NCI-H1694 treated with DMSO at 0.1 percent for 48 hours (cell line): ENCODE measurements around the gene ATP2C2.
"Not testable (repeated sequence)": the region's sequence is repeated elsewhere in the genome, so short reads cannot be mapped to it uniquely, and the experiment has no call there.

Experiments
- DNase-seq: peaks from one replicate; lab custom pipeline; 2025; lab: John Stamatoyannopoulos, UW

The ATP2C2 gene

DNA sequence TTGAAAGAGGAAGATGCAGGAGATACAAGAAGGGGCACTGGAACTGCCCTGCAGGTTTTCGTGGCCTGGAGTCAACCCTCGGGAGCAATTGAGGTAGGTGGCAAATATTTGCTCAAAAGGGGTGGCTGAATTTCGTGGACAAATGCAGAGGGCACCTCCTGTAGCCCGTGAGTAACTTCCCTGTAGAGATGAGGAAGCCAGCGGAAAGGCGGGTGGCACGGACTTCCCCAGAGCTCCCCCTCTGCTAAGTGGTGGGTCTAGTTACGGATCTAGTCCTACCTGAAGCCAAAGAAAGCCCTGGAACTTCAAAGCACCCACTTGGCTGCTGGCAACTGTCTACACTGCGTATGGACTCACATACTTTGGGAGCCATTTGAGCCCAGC is 1.0 kb upstream of the ATP2C2 start:
- no peak for DNase-seq

DNA sequence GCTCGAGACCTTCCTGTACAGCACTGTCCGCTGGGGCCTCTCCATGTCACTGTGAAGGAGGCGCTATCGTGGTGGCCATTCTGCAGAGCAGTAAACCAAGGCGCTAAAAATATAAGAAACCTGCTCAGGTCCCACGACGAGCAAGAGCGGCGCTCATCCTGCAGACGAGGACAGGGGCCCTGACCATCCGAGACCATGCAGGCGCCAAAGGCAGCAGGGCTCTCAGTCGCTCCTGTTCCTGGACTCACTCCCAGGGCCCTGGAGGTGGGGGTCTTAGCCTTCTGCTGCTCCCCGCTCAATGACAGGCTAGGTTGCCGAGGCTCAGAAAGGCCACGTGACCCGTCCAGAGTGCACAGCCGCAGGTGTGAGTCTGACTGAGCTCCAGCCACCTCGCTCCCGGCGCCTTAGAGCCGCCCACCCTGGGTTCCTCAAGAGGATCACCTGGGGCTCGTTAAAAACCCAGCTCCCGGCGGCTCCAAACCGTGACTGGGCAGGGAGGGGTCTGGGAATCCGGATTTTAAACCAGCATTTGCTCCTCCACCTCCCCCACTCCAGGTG is 509 bp upstream of the ATP2C2 start:
- no peak for DNase-seq

DNA sequence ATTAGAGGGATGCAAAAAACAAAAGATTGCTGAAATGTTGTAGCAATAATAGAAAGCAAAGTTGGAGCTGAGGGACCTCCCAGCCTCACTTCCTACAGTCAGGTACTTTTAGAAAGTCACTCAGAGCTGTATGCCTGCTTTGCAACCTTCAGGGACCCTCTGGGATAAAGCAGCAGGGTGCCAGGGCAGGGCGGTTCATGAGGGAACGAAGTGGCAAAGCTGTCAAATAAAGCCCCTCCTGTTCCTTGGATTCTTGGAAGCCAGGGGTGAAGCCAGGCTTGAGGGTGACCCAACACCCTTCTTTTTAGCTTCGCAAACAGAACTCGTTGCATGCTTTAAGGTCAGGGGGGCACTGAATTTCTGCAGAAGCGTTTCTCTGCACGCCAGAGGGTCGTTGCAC is 767 bp downstream of the ATP2C2 start:
- no peak for DNase-seq

DNA sequence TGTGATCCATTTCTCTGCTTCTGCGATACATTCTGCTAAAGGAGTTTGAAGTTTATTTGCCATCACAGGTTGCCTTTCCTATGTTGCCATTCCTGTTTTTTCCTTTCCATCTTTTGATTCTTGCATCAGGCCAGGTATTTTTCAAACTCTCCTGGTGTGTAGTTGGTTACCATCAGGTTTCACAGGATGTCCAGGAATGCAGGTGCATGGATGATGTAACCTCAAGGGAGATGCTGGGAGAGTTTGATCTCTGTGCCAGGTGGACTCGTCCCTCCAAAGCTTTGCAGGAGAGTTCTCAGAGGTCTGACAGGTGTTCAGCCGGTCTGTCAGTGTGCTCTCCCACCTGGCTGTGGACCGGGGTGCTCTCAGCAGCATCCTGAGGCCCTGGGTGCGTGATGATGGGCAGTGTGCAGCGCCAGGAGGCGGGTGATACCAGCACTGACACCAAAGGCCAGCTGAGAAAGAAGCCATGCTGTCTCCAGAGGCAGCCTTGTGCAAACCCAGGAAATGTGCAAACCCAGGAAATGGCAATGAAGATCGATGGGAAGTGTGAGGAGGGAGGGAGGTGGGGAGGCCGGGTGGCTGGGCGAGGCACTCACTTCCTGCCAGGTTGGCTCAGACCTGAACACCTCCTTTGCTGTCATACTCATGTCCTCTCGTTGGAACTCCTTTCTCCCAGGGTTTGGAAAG is 1.7 kb downstream of the ATP2C2 start:
- DNase-seq: no peak

DNA sequence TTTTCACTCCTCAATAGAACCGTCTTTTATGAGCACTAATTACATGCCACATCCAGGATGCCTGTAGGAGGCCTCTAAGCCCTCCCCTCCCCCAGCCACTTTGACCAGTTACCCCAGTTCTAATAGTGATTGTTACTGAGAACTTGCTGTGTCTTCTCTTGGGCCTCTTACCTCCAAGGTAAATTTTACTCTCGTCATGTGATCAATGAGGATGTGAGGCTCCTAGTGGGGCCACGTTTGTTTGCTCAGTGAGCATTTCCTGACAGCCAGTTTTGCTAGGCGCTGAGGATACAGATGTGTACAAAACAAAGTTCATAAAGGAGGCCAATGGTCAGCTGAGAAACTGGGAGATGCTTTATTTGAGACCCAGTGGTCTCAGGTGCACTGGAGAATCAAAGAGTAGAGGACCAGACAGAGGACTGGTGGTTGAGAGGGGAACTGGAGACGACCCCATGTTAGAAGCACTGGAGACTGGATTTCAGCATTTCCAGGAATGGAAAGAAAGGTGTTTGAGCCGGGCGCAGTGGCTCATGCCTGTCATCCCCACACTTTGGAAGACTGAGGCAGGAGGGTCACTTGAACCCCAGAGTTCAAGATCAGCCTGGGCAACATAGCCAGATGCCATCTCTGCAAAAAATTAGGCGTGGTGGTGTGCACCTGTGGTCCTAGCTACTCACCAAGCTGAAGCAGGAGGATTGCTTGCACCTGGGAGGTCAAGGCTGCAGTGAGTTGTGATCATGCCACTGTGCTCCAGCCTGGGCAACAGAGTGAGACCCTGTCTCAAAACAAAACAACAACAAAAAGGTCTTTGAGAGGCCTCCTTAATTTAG is 2.6 kb downstream of the ATP2C2 start:
- no peak for DNase-seq

DNA sequence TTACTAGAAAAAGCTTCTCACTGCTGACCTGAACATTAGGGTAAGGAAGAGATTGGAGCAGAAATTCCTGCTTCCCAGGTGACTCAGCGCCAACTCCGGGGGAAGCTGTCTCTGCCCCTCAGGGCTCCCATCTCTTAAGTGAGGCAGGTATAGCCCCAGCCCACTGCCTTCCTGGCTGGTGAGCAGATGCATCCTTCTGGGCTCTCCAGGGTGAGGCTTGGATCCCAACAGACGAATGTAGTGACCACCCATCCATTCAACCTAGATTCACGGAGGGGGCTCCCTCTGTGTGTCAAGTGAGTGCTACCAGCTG is 3.2 kb downstream of the ATP2C2 start:
- DNase-seq: no peak

DNA sequence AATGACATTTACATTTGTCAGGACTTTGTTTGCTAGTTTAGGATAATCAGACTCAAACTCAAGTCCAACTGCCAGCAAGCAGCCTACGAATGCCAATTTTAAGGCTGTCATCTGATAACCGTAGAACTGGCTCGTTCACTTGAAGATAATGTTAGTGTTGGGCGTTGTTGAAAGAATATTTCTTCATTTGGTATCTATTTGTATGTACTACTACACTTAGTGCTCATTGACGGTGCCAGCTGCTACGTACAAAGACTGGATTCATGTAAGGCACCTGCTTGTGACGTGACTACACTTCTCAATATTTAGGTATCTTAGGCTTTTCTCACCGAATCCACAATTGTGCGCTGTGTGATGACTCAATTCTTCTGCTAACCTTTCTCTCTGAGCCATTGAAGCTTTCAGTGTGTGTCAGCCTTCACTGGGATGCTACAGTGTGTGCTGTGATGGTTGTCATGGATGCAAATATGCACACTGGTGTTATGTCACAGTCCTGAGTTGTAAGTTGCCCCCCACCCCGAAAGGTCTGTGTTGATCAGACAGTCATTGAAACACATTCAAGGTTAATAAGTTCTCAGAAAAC is 5.7 kb downstream of the ATP2C2 start:
- no peak for DNase-seq

DNA sequence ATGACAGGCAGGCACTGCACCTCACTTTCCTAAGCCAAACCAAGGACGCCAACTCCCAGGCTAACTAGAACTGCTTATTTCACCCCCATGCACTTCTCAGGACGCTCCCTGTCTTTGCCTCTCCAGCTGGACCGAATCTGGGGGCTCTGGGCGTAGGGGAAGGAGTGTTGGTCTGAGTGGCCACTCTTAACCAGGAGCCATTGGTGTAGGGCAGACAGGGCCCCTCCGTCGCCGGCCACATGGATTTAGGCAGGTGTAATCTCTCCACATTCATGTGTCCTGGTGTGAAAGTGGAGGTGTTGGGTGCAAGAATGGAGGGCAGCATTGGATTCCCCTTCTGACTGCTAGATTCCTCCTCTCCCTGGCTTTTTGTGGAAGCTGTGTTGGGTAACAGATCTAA is 9.8 kb downstream of the ATP2C2 start:
- no peak for DNase-seq

DNA sequence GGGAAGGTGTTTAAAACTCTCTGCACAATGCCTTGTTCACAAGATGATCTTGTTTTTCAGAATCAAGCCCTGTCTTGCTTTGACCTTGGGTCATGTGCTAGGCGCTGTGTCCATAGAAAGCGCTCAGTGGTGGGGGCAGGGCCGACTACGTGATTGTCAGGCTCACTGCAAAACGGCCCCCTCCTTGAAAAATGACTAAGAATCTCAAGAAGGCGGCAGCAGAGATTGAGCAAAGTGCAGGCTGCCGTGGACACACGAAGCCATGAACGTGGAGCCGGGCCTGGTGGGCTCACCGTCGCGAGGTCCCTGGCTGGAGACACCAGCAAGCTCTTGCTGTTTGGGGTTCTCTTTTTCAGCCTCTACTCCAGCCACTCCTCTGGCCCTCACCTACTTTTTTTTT is 10.2 kb downstream of the ATP2C2 start:
- DNase-seq: no peak

DNA sequence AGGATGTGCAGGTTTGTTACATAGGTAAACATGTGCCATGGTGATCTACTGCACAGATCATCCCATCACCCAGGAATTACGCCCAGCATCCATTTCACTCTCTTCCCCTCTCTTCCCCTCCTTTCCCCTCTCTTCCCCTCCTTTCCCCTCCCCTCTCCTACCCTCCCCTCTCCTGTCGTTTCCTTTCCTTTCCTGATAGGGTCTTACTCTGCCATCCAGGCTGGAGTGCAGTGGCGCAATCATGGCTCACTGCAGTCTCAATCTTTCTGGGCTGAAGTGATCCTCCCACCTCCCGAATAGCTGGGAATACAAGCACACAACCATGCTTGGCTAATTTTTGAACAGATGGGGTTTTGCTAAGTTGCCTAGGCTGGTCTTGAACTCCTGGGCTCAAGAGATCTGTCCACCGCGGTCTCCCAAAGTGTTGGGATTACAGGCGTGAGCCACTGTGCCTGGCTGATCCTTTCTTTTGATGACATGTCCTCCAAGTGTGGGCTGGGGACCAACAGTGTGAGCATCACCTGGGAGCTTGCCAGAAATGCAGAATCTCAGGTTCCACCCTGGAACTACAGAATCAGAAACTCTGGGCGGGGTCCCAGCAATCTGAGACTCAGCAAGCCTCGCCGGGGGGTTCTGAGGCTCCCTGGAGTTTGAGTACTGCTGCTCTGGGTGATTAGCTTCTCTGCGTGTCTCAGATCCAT is 10.8 kb downstream of the ATP2C2 start:
- no peak for DNase-seq

DNA sequence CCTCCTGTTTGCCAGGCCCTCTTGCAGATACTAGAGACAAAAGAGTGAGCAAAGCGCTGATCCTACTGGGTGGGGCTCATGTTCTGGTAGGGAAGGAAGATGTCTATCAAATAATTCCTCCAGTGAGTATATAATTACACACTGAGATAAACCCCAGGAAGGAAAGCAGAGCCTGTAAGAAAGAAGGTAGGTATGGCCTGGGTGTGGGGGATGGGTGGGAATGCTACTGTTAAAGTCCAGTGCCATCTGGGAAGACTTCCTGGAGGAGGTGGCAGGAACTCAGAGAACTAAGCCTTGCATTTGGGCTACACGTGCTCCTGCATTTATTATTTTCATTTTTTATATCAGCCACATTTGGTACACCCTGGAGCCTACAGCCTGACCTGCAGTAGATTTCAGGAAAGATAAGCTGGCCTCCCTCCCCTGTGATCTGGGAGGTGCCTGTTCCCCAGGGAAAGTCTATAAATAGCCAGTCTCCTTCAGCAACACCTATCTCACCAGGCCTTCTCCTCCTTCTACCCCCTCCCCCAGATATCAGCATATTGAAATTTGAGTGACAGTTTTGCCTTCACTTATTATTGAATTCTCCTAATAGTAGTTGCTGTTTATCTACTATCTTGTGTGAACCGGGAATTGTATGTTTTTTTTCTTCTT is 11.5 kb downstream of the ATP2C2 start:
- DNase-seq: no peak

DNA sequence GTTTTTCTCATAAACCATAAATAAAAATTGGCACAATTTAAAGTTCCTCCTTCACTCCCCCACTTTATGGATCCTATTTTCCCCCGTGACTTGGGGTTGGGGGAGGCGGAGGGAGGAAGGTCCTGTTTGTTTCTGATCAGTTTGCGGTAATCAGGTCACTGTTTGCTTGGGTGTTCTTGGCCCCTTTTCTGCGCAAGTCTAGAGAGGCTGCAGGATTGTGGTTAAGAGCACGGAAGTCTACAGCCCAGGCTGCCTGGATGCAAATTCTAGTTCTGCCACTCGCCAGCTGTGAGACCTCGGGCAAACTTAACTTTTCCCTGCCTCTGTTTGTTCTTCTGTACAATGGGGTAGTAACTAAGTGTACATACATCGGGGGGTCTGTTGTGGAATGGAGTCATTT is 12.1 kb downstream of the ATP2C2 start:
- DNase-seq: no peak

DNA sequence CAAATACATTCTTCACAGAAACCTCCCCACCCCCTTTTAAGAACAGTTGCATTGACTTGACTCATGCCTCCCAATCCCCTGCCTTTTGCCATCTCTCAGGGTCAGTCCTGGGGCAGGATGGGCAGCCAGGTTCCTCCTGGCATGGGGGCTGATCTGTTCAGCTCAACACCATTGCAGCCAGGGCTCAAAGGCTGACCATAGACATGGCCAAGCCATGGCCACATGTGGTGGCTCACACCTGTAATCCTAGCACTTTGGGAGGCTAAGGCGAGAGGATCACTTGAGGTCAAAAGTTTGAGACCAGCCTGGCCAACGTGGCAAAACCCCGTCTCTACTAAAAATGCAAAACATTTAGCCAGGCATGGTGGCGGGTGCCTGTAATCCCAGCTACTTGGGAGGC is 14.1 kb downstream of the ATP2C2 start:
- DNase-seq: no peak

DNA sequence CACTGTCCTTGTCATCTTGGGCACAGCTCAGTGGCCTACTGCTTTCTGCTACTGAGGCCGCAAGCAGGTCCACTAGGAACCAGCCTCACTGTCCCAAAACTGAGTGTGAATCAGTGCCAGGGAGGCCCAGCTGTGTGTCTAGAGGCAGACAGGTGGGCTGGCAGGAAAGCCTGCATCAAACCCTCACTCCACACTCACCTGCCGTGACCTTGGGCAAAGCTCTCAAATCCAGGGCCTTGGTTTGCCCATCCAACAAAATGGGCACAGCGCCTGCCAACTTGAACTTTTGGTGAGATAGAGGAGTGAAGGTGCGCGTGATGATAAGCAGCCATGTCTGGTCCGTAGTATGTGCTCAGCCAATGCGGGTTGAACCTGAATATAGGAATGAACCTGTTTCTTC is 14.8 kb downstream of the ATP2C2 start:
- no peak for DNase-seq

DNA sequence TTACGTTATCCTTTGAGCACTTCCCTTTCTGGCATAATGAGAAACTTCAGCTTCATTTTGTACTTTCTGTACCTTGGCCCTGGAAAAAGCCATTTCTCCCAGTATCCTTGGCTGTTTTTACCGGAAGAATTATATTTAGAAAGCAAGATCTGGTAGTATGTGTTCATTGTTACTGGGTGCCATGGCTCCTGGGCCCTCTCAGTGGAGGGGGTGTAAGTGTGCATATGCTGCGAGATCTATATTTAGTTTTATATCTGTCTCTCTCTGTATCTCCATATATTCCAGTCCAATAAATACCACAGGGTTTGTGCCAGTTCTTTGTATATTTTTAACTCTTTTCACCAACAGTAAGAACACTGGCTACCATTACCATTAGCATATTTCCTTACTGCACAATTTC is 17.7 kb downstream of the ATP2C2 start:
- no peak for DNase-seq

DNA sequence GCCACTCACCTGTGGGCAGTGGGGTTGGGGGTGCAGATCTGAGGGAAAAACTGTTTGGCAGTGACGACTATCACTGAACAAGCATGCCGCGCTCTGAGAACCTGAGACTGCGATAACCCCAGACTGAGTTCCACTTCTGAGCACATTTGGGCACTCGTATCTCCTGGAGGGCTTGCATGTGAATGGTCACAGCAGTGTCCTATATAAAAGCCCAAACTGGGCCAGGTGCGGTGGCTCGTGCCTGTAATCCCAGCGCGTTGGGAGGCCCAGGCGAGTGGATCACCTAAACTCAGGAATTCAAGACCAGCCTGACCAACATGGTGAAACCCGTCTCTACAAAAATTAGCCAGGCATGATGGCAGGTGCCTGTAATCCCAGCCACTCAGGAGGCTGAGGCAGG is 18.7 kb downstream of the ATP2C2 start:
- DNase-seq: no peak

DNA sequence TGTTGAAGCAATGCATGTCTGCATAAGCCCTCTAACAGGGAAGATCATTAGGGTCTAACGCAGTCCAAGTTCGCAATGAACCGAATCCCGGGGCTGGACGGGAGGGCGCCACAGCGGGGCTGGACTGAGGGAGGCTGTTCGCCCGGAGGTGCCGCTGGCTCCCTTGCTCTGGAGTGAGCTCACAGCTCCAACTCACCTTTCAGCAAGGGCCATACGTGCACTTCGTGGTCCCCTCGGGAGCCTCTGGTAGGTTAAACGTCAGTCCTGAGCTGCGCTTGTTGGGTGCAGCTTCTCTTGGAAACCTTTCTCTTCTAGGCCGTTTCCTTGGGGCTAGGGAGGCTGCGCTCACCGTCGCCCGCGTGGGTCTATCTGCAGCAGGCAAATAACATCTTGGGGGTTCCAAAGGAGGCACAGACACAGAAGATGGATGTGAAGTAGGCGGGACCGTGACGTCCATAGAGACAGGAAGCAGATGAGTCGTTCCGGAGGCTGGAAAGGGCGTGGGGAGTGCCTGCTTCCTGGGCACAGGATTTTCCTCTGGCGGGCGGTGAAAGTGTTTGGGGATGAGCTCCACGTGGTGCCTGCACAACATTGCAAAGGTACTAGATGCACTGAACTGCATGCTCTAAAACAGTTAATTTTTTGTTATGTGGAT is 21.9 kb downstream of the ATP2C2 start:
- DNase-seq: no peak

DNA sequence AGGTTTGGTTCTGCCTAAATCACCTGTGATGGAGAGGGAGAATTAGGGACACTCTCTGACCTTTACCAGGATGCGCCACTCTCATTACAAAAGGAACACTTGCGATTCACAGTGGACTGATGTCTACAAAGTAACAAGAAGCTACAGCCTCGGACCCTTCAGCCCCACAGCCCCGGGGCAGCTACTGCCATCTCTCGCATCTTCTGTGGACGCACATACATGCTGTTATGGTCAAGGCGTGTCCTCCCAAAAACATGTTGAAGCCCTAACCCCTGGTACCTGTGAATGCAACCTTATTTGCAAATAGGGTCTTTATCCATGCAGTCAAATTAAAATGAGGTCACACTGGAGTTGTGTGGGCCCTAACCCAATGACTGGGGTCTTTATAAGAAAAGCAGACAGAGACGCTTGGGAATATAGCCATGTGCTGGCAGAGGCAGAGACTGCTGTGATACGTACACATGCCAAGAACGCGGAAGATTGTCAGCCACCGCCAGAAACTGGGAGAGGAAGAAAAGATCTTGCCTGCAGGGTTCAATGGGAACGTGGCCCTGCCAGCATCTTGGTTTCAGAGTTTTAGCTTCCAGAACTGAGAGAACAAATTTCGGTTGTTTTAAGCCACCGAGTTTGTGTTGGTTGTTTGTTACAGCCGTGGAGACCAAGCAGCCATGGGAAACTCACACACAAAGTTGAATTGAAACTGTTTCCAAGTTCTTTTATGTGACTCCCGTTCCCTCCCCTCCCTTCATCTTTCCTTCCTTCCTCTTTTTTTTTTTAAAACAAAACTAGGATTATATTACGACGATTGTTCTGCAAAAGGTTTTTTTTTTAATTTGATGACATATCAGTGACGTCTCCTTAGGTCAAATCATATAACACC is 23.1 kb downstream of the ATP2C2 start:
- DNase-seq: no peak

DNA sequence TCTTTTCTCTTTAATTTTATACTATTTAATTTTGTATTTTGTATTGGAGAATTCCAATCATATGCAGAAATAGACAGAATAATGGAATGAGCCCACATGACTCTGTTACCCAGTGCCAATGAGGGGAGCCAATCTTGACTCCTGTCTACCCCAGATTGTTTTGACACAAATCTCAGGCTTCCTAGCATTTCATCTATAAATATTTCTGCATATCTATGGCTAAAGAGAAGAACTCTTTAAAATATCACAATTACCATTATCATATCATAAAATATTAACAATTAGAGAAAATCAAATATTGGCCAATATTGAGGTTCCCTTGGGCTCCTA is 23.7 kb downstream of the ATP2C2 start:
- DNase-seq: no peak

DNA sequence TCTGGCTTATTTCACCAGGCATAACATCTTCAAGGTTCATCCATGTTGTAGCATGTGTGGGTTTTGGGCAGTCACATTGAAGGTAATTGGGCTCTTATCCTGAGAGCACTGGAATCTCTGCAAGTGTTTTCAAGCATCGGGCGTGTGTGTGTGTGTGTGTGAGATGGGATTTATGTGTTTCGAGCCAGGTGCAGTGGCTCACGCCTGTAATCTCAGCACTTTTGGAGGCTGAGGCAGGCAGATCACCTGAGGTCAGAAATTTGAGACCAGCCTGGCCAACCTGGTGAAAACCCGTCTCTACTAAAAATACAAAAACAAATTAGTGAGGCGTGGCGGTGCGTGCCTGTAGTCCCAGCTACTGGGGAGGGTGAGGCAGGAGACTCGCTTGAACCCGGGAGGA is 27.7 kb downstream of the ATP2C2 start:
- DNase-seq: not testable (repeated sequence)

DNA sequence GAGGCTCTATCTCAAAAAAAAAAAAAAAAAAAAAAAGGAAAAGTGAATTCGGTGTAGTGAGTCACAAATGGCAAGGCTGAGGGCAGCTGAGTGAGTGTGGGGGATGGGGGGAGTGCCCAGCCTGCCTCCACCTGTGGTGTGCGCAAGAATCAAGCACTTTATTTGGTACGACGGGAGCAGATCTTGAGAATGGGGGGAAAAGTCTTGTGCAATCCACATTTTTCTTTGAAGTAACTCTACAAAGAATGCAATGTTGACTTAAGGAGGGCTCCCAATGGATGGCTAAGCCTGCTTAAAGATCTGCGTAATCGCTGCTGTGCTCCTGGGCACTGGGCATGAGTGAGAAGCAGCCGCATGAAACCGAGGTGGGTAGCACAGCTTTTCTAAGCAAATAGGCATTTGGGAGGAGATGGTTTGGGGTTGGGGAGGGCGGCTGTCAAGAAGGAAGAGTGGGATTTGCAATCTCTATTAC is 28.2 kb downstream of the ATP2C2 start:
- no peak for DNase-seq
